K562 (cell line): ENCODE data around the gene TEAD4. TPM values are rescaled to one million over a fixed set of nuclear protein-coding genes. Genes with fewer than 3 reads are reported as not detected.

Experiments
- ATAC-seq: fragments of 200-7000 bp; cut with Tn5 transposase; 3 replicates; pipeline ENCODE4 v1.9.1; 2020; ENCODE audit warnings: moderate library complexity
- BruUV-seq: library from RNA; stranded (reverse); fragments of 400-500 nt; replicated peaks from 2 replicates; lab custom pipeline; 2021; lab: Mats Ljungman, UMichigan
- CTCF ChIA-PET: fragments of 300-600 bp; formaldehyde crosslinking; extraction: SDS; loops from one replicate; lab custom pipeline; 2021; ENCODE audit warnings: low intra/inter-chr PET ratio; lab: Yijun Ruan, JAX
- POLR2A ChIA-PET: fragments of 300-600, 350-650 bp; sonication (Branson Sonifier 250); formaldehyde crosslinking; extraction: SDS; loops from one replicate; lab custom pipeline; 2021; ENCODE audit warnings: antibody characterized with exemption, inconsistent platforms; lab: Yijun Ruan, JAX
- DNase-seq, 4 experiments: peaks; one replicate each; pipeline versions ENCODE4 v3.0.0 to v3.0.0-alpha.2; 2011 to 2018; ENCODE audit warnings: low spot score in 3 of 4, mixed read lengths in 3 of 4; ENCODE audit errors: extremely low read depth in 1 of 4
- FAIRE-seq: peaks from 2 replicates; lab custom pipeline; 2011; peaks lifted over from hg19 to GRCh38; lab: Jason Lieb, UNC
- H2AFZ ChIP-seq: 2 replicates; pipeline ENCODE4 v1.6.0; 2011; ENCODE audit warnings: low read depth, low read length, control low read depth, inconsistent platforms
- H3K27ac ChIP-seq: fragments of 200-600 bp; 3 replicates; pipeline ENCODE4 v1.8.0; 2011; ENCODE audit warnings: low read depth, mild to moderate bottlenecking, control low read depth, inconsistent platforms, low read length, moderate library complexity, mixed read lengths; ENCODE audit errors: extremely low read depth
- H3K27me3 ChIP-seq, 2 experiments: fragments of 300-600 bp in 1 of 2; 2 replicates in 1 of 2; 3 replicates in 1 of 2; pipeline versions ENCODE4 v1.6.0 to v1.8.0; 2011; ENCODE audit warnings: inconsistent platforms in 2 of 2, low read length in 2 of 2, mild to moderate bottlenecking in 1 of 2, mixed read lengths in 1 of 2, moderate library complexity in 1 of 2; ENCODE audit not compliant: control insufficient read depth in 2 of 2, insufficient read depth in 2 of 2
- H3K36me3 ChIP-seq: fragments of 300-600 bp; 3 replicates; pipeline ENCODE4 v1.8.0; 2011; ENCODE audit warnings: mild to moderate bottlenecking, low read length, inconsistent platforms; ENCODE audit not compliant: control insufficient read depth, insufficient read depth
- H3K4me1 ChIP-seq, 2 experiments: fragments of 200-600 bp in 1 of 2; replicated peaks in 1 of 2; 2 replicates in 1 of 2; 3 replicates in 1 of 2; pipeline versions ENCODE4 v1.5.1 to v1.8.0; 2011; ENCODE audit warnings: inconsistent platforms in 2 of 2, low read length in 2 of 2, mild to moderate bottlenecking in 1 of 2, mixed read lengths in 1 of 2, moderate library complexity in 1 of 2; ENCODE audit not compliant: control insufficient read depth in 2 of 2, insufficient read depth in 2 of 2
- H3K4me2 ChIP-seq: 2 replicates; pipeline ENCODE4 v1.6.1; 2011; ENCODE audit warnings: low read length, control low read depth, inconsistent platforms, mixed read lengths; ENCODE audit not compliant: insufficient read depth
- H3K4me3 ChIP-seq: fragments of 200-600 bp; sonication (generic), shearing (Covaris generic); 2 replicates; pipeline ENCODE4 v1.5.1; 2016; ENCODE audit warnings: control low read depth, inconsistent platforms
- H3K79me2 ChIP-seq: fragments of 200-600 bp; 3 replicates; pipeline ENCODE4 v1.8.0; 2011; ENCODE audit warnings: low read length, inconsistent platforms; ENCODE audit not compliant: control insufficient read depth, insufficient read depth
- H3K9ac ChIP-seq, 2 experiments: 2 replicates each; pipeline versions ENCODE4 v1.6.0 to v1.6.1; 2011; ENCODE audit warnings: low read depth in 2 of 2, low read length in 2 of 2, control low read depth in 1 of 2, inconsistent platforms in 1 of 2, mild to moderate bottlenecking in 1 of 2, mixed read lengths in 1 of 2; ENCODE audit not compliant: insufficient read depth in 1 of 2
- H3K9me1 ChIP-seq: one replicate; pipeline ENCODE4 v1.6.0; 2011; ENCODE audit warnings: inconsistent platforms, mild to moderate bottlenecking, low read length, moderate library complexity; ENCODE audit not compliant: control insufficient read depth, insufficient read depth
- H3K9me3 ChIP-seq: replicated peaks from 2 replicates; pipeline ENCODE4 v1.5.1; 2011; ENCODE audit warnings: low read depth, low read length, inconsistent platforms; ENCODE audit not compliant: control insufficient read depth, insufficient read depth
- H4K20me1 ChIP-seq: replicated peaks from 2 replicates; pipeline ENCODE4 v1.6.1; 2011; ENCODE audit warnings: low read length, inconsistent platforms, mixed read lengths; ENCODE audit not compliant: control insufficient read depth, insufficient read depth
- CLOCK ChIP-seq: fragments of 250-450 bp; sonication (Bioruptor Pico); IDR thresholded peaks from 2 replicates; pipeline ENCODE4 v1.4.0; 2020; ENCODE audit warnings: mild to moderate bottlenecking, moderate library complexity, borderline replicate concordance
- FIP1L1 ChIP-seq: fragments of 200-400 bp; formaldehyde crosslinking; IDR thresholded peaks from 2 replicates; pipeline ENCODE4 v1.6.1; 2018; ENCODE audit warnings: mild to moderate bottlenecking, low read depth, low read length; ENCODE audit not compliant: poor library complexity, severe bottlenecking
- LCOR ChIP-seq: sonication (generic); formaldehyde crosslinking; IDR thresholded peaks from 2 replicates; pipeline ENCODE4 v1.8.0; 2022; ENCODE audit warnings: mild to moderate bottlenecking, missing genetic modification reagents
- MITF ChIP-seq: IDR thresholded peaks from 2 replicates; pipeline ENCODE4 v1.6.1; 2014; ENCODE audit warnings: antibody characterized with exemption
- THAP12 ChIP-seq: fragments of 250-450 bp; sonication (Bioruptor Pico); IDR thresholded peaks from 2 replicates; pipeline ENCODE4 v1.9.0; 2021; ENCODE audit warnings: mild to moderate bottlenecking, inconsistent platforms
- ZBTB43 ChIP-seq: sonication (generic); formaldehyde crosslinking; IDR thresholded peaks from 2 replicates; pipeline ENCODE4 v1.8.0; 2023; ENCODE audit warnings: mild to moderate bottlenecking, missing genetic modification reagents
- ZNF431 ChIP-seq: sonication (generic); formaldehyde crosslinking; IDR thresholded peaks from 2 replicates; pipeline ENCODE4 v1.8.0; 2022; ENCODE audit warnings: mild to moderate bottlenecking, missing genetic modification reagents
- WGBS: fragments of 100-300 bp; shearing (Covaris generic); methylation state at CpG from one replicate; pipeline ENCODE4 v1.1.6; 2016; ENCODE audit warnings: low coverage, mixed read lengths; ENCODE audit not compliant: insufficient coverage; ENCODE audit errors: missing lambda C conversion rate; 5-methylcytosine and 5-hydroxymethylcytosine counted together
- in situ Hi-C: fragments of 300-500 bp; cut with MboI; formaldehyde crosslinking; loops from 4 replicates; pipeline ENCODE4 v1.15.0; 2018; ENCODE audit warnings: inconsistent platforms, mixed read lengths
- intact Hi-C: fragments of 100-400 bp; cut with micrococcal nuclease; formaldehyde crosslinking; loops from 2 replicates; pipeline ENCODE4 v1.14.2; 2022
- polyA plus RNA-seq, 8 experiments: library from polyadenylated mRNA; depleted of rRNA in 4 of 8; stranded (reverse) in 5 of 8; unstranded in 3 of 8; fragments of >200 nt; fragmentation: Nextera tagmentation in 2 of 8; fragmentation: Illumina TruSeq in 1 of 8; extraction: Ambion mirVana in 2 of 8; extraction: Trizol in 1 of 8; gene quantifications; 2 replicates each; pipeline versions ENCODE4 v1.2.1 to v1.2.3, GENCODE V29; 2011 to 2014; ENCODE audit warnings: inconsistent platforms in 1 of 8, missing spikeins in 1 of 8
- total RNA-seq, 7 experiments: library from RNA; depleted of rRNA in 6 of 7; stranded (reverse); fragments of >200 nt in 6 of 7; fragmentation: Illumina TruSeq in 2 of 7; extraction: Trizol in 2 of 7; gene quantifications; 2 replicates each; pipeline versions ENCODE4 v1.2.1 to v1.2.3, GENCODE V29; 2011 to 2021; ENCODE audit warnings: low replicate concordance in 1 of 7

The TEAD4 gene
- total and polyA plus RNA-seq, 9 of the 15 experiments (the other 6 are each of a cell fraction or from before 2014, with no cell fraction given): 0.82 to 40.0 (median 17.0) TPM

GRCh38 chr12:2984698-2985097 is 25.5 kb downstream of the TEAD4 start (continued):
- TF ChIP-seq LCOR (CRISPR knock-in tag): no peak

- CTCF ChIA-PET: no interaction called here
- TF ChIP-seq CLOCK (CRISPR knock-in tag): no peak
- TF ChIP-seq ZBTB43: no peak
- TF ChIP-seq MITF: no peak
- TF ChIP-seq ZNF431: no peak
- no peak for TF ChIP-seq FIP1L1
- no peak for TF ChIP-seq THAP12 (CRISPR knock-in tag)
Observed at GRCh38 chr12:2986876-2987275, 27.7 kb downstream of the TEAD4 start.

More at GRCh38 chr12:2986876-2987275, 27.7 kb downstream of the TEAD4 start:
- H3K9me3 ChIP-seq: no peaks in the 10 kb centered on the region
- H3K27me3 ChIP-seq: no peaks in the 10 kb centered on the region
- H4K20me1 ChIP-seq: no peaks in the 10 kb centered on the region
- POLR2A ChIA-PET: no interaction called here
- DNase-seq (no peak), ATAC-seq (no peak), FAIRE-seq (no peak)
- no peak overlapping the region for H3K9ac ChIP-seq
- no peak overlapping the region for H3K4me3 ChIP-seq
- intact Hi-C loops (no loop called here), in situ Hi-C loops (no loop called here)
- H3K4me1 ChIP-seq: peaks cover 6 to 7% of the 10 kb centered on the region in 2 experiments; a peak in 3 of 5 replicates
- no peak overlapping the region for H3K4me2 ChIP-seq
- no TSS peak for BruUV-seq
- no peaks in the 10 kb centered on the region for H3K9me1 ChIP-seq
- H3K36me3 ChIP-seq: peaks cover 12% of the 10 kb centered on the region; the same call in 2 of the 3 replicates
- WGBS: 77% methylated on average over 3 of the region's 3 CpGs
- no peak overlapping the region for H2AFZ ChIP-seq
- H3K27ac ChIP-seq: no peak overlapping the region
- peaks cover 17% of the 10 kb centered on the region; the same call in 2 of the 3 replicates for H3K79me2 ChIP-seq
